Caco-2 (cell line): Measurements from ENCODE around the gene P3H1. TPM values are rescaled to one million over a fixed set of nuclear protein-coding genes. Genes with fewer than 3 reads are reported as not detected.

Experiments used
- BruUV-seq: library from RNA; stranded (reverse); fragments of 400-500 nt; replicated peaks from 2 replicates; lab custom pipeline; 2021; lab: Mats Ljungman, UMichigan
- CTCF ChIA-PET: fragments of 300-600 bp; sonication (Branson Sonifier 250); formaldehyde crosslinking; loops from one replicate; lab custom pipeline; 2022; ENCODE audit warnings: antibody characterized with exemption; lab: Charles Lee
- POLR2A ChIA-PET: fragments of 300-600 bp; sonication (Branson Sonifier 250); formaldehyde crosslinking; loops from one replicate; lab custom pipeline; 2022; ENCODE audit warnings: antibody characterized with exemption; lab: Charles Lee
- DNase-seq, 2 experiments: peaks; one replicate each; pipeline versions ENCODE4 v3.0.0 to v3.0.0-alpha.2; 2020 to 2022
- H3K27me3 ChIP-seq: replicated peaks from 2 replicates; pipeline ENCODE4 v1.6.0; 2011; ENCODE audit warnings: low read length; ENCODE audit not compliant: control insufficient read depth, insufficient read depth
- H3K36me3 ChIP-seq: 2 replicates; pipeline ENCODE4 v1.5.1; 2011; ENCODE audit warnings: low read length; ENCODE audit not compliant: control insufficient read depth, insufficient read depth
- H3K4me1 ChIP-seq: fragments of 250-450 bp; sonication (Bioruptor Pico); 2 replicates; pipeline ENCODE4 v1.5.1; 2020; ENCODE audit warnings: mild to moderate bottlenecking
- H3K4me3 ChIP-seq: 2 replicates; pipeline ENCODE4 v1.5.1; 2011; ENCODE audit warnings: low read depth, mild to moderate bottlenecking, control low read depth, low read length
- H3K9me3 ChIP-seq: fragments of 250-450 bp; sonication (Bioruptor Pico); 2 replicates; pipeline ENCODE4 v1.5.1; 2020; ENCODE audit warnings: mild to moderate bottlenecking, moderate library complexity
- H3K27ac Mint-ChIP-seq: one replicate; pipeline ENCODE4 v1.8.0; 2022; ENCODE audit warnings: mixed read lengths; ENCODE audit not compliant: unreplicated experiment
- H3K27me3 Mint-ChIP-seq: one replicate; pipeline ENCODE4 v1.8.0; 2022; ENCODE audit warnings: mixed read lengths; ENCODE audit not compliant: insufficient read depth, unreplicated experiment
- H3K36me3 Mint-ChIP-seq: one replicate; pipeline ENCODE4 v1.8.0; 2022; ENCODE audit warnings: mild to moderate bottlenecking, mixed read lengths; ENCODE audit not compliant: insufficient read depth, unreplicated experiment
- H3K4me1 Mint-ChIP-seq: one replicate; pipeline ENCODE4 v1.8.0; 2022; ENCODE audit warnings: low read depth, mixed read lengths; ENCODE audit not compliant: unreplicated experiment
- H3K4me3 Mint-ChIP-seq: one replicate; pipeline ENCODE4 v1.8.0; 2022; ENCODE audit warnings: mild to moderate bottlenecking, moderate library complexity, mixed read lengths; ENCODE audit not compliant: unreplicated experiment
- H3K9me3 Mint-ChIP-seq: one replicate; pipeline ENCODE4 v1.8.0; 2022; ENCODE audit warnings: mixed read lengths; ENCODE audit not compliant: unreplicated experiment
- intact Hi-C: fragments of 100-400 bp; cut with micrococcal nuclease; formaldehyde crosslinking; loops from one replicate; pipeline ENCODE4 v1.10.0; 2022; ENCODE audit not compliant: unreplicated experiment
- total RNA-seq: library from RNA; stranded (reverse); gene quantifications from 2 replicates; pipeline ENCODE4 v1.2.3, GENCODE V29; 2022
- TF ChIP-seq, protein P1 (sequence below), 2 experiments: fragments of 200-600 bp in 1 of 2; IDR thresholded peaks; 1 replicate in 1 of 2; 2 replicates in 1 of 2; pipeline versions ENCODE4 v1.5.1 to v1.8.0; 2011 to 2022; ENCODE audit warnings: antibody characterized with exemption in 1 of 2, control low read depth in 1 of 2, inconsistent platforms in 1 of 2, low read depth in 1 of 2, low read length in 1 of 2, mild to moderate bottlenecking in 1 of 2, moderate library complexity in 1 of 2; ENCODE audit not compliant: insufficient read depth in 1 of 2, severe bottlenecking in 1 of 2, unreplicated experiment in 1 of 2

Gene P3H1
- total RNA-seq, 1 experiment from 2014 or later, result 20.5 TPM

DNA sequence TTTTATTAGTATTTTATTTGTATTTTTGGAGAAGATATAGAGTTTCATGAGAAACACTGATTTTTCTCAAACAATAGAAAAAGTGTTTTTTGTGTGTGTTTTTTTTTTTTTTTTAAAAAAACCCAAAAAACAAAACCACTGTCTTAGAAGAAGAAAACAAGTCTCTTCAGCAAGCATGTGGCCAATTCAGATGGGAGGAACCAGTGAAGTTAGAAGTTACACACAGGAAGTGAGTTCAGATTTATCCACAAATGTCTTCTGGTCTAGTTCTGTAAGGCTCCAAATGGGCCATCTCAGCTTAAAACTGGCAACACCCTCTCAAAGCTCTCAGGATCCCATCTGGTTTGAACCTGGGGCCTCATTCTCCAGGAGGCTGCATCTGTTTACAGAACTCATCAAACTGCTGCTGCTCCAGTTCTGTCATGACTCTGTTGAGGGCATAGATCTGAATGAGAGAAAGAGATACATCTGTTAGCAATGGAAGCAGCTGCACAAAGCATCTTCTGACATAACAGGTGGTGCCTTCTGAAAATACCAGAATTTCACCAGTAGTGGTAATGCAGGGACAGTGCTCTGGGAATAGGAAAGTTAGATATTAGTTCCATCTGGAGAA is 40.3 kb upstream of the P3H1 start:
- Mint-ChIP-seq H3K9me3 (no peaks in the 10 kb centered on the region), H3K4me1 (no peaks in the 10 kb centered on the region), H3K4me3 (no peak overlapping the region), H3K27ac (no peak overlapping the region), H3K36me3 (no peaks in the 10 kb centered on the region), H3K27me3 (no peaks in the 10 kb centered on the region)
- BruUV-seq, result no TSS peak
- H3K4me3 ChIP-seq, result no peak overlapping the region
- TF ChIP-seq, protein P1, sequence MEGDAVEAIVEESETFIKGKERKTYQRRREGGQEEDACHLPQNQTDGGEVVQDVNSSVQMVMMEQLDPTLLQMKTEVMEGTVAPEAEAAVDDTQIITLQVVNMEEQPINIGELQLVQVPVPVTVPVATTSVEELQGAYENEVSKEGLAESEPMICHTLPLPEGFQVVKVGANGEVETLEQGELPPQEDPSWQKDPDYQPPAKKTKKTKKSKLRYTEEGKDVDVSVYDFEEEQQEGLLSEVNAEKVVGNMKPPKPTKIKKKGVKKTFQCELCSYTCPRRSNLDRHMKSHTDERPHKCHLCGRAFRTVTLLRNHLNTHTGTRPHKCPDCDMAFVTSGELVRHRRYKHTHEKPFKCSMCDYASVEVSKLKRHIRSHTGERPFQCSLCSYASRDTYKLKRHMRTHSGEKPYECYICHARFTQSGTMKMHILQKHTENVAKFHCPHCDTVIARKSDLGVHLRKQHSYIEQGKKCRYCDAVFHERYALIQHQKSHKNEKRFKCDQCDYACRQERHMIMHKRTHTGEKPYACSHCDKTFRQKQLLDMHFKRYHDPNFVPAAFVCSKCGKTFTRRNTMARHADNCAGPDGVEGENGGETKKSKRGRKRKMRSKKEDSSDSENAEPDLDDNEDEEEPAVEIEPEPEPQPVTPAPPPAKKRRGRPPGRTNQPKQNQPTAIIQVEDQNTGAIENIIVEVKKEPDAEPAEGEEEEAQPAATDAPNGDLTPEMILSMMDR (IDR thresholded peaks at IDR 0.05; ENCODE audit: insufficient read depth in 1 of 2, low read depth in 1 of 2, low read length in 1 of 2, severe bottlenecking in 1 of 2, unreplicated experiment in 1 of 2), result no peak
- POLR2A ChIA-PET, result interaction anchor here (0.7 kb wide), 1 partner anchor 314 kb away, joined by 6 read pairs; no protein-coding TSS in a partner anchor
- DNase-seq, result no peak
- CTCF ChIA-PET, result no interaction called here
- no peaks in the 10 kb centered on the region for H3K4me1 ChIP-seq
- no peaks in the 10 kb centered on the region for H3K27me3 ChIP-seq
- H3K36me3 ChIP-seq, result no peaks in the 10 kb centered on the region
- intact Hi-C loops, result no loop called here
- H3K9me3 ChIP-seq, result no peaks in the 10 kb centered on the region

DNA sequence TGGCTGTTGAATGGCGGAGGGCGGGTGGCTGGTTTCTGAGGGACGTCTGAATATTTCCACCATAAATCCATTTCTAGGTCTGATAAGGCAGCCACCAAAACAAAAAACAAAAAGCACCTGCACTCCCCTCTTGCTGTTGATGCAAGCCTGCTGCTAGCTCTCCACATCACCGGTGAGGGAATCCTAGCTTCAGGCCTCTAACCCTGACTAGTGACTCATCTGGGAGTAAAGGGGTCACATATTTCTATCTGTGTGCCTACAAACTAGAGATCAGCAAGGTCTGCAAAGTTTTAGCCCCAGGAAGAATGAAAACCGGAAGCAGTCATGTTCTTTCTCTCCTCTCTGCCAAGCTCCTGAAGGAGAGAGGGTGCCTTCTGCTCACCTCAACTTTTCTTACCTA is 39.8 kb upstream of the P3H1 start:
- H3K27ac Mint-ChIP-seq, result no peak overlapping the region
- intact Hi-C loops, result no loop called here
- Histone ChIP-seq H3K27me3 (no peaks in the 10 kb centered on the region), H3K9me3 (no peaks in the 10 kb centered on the region), H3K4me1 (no peaks in the 10 kb centered on the region), H3K4me3 (no peak overlapping the region), H3K36me3 (no peaks in the 10 kb centered on the region)
- ChIA-PET POLR2A (interaction anchor here (0.7 kb wide), 1 partner anchor 314 kb away, joined by 6 read pairs; no protein-coding TSS in a partner anchor), CTCF (no interaction called here)
- no peak overlapping the region for H3K4me3 Mint-ChIP-seq
- no peaks in the 10 kb centered on the region for H3K36me3 Mint-ChIP-seq
- no TSS peak for BruUV-seq
- TF ChIP-seq, protein P1 (IDR thresholded peaks at IDR 0.05; ENCODE audit: insufficient read depth in 1 of 2, low read depth in 1 of 2, low read length in 1 of 2, severe bottlenecking in 1 of 2, unreplicated experiment in 1 of 2), result no peak
- H3K4me1 Mint-ChIP-seq, result no peaks in the 10 kb centered on the region
- H3K27me3 Mint-ChIP-seq, result no peaks in the 10 kb centered on the region
- no peaks in the 10 kb centered on the region for H3K9me3 Mint-ChIP-seq
- DNase-seq, result no peak

DNA sequence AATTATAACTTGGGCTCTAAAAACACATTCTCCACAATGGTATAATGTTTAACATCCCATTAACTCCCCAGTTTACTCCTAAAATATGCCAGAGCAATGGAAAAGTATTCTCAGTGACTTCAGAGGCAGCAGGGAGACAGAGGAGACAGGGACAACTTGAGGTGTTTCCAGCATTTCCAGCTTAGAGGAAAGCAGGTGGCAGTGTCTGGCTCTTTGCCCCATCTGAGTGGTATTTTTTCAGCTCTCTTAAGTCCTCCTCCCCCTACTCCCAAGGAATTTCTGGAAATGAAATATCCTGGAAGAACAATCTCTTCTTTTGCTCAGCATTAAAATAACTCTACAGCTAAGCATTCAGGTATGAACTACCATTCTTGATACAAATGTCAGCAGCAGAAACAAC is 39.3 kb upstream of the P3H1 start:
- Histone ChIP-seq H3K36me3 (no peaks in the 10 kb centered on the region), H3K27me3 (no peaks in the 10 kb centered on the region), H3K4me3 (no peak overlapping the region), H3K4me1 (no peaks in the 10 kb centered on the region), H3K9me3 (no peaks in the 10 kb centered on the region)
- intact Hi-C loops, result no loop called here
- no TSS peak for BruUV-seq
- H3K4me1 Mint-ChIP-seq, result no peaks in the 10 kb centered on the region
- CTCF ChIA-PET, result no interaction called here
- H3K36me3 Mint-ChIP-seq, result no peaks in the 10 kb centered on the region
- H3K9me3 Mint-ChIP-seq, result no peaks in the 10 kb centered on the region
- no peak overlapping the region for H3K4me3 Mint-ChIP-seq
- H3K27me3 Mint-ChIP-seq, result no peaks in the 10 kb centered on the region
- H3K27ac Mint-ChIP-seq, result no peak overlapping the region
- POLR2A ChIA-PET, result no interaction called here
- TF ChIP-seq, protein P1 (IDR thresholded peaks at IDR 0.05; ENCODE audit: insufficient read depth in 1 of 2, low read depth in 1 of 2, low read length in 1 of 2, severe bottlenecking in 1 of 2, unreplicated experiment in 1 of 2), result no peak
- no peak for DNase-seq
